ENCODE results near the gene MPPED1.

DNA sequence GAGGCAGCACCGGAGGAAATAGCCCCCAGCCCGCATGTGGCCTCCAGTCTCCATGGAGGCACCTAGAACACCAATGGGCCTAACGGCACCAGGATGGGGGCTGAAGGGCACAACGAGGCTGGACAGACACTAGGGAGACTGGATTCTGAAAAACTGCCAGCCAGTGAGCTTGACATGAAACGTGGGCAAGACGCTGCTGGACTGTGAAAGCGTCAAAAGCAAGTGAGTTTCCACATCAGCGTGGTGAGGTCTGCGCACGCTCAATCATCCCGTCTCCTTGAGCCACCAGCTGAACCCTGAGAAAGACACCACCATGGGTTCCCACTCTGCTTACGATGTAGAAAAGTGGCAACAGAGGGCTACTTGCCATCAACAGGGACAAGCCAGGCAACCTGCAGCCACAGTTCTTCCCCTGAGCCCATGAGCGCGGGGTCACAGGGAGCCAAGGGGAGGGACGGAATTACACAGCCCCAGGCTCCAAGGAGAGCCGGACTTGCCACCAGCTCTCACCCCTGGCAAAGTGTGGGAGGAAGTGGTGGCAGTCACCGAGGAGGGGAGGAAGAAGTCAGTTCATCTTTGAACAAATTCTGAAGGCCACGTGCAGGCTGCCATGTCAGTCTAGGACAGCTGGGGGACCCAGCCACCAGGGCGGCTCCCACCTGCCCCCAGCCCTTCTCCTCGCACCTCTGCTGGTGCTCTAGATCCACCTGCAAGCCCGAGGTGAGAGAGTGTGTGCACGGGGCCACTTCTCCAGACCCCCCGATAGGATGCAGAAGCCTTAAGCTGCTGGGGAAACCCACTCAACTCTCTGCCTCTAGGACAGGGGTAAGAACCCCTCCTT, 131.1 kb downstream of the MPPED1 start:
- TF ChIP-seq, protein P1, sequence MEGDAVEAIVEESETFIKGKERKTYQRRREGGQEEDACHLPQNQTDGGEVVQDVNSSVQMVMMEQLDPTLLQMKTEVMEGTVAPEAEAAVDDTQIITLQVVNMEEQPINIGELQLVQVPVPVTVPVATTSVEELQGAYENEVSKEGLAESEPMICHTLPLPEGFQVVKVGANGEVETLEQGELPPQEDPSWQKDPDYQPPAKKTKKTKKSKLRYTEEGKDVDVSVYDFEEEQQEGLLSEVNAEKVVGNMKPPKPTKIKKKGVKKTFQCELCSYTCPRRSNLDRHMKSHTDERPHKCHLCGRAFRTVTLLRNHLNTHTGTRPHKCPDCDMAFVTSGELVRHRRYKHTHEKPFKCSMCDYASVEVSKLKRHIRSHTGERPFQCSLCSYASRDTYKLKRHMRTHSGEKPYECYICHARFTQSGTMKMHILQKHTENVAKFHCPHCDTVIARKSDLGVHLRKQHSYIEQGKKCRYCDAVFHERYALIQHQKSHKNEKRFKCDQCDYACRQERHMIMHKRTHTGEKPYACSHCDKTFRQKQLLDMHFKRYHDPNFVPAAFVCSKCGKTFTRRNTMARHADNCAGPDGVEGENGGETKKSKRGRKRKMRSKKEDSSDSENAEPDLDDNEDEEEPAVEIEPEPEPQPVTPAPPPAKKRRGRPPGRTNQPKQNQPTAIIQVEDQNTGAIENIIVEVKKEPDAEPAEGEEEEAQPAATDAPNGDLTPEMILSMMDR (conservative IDR thresholded peaks at IDR 0.05; ENCODE audit: low read length): no peak
- TF ChIP-seq EZH2phosphoT487 (IDR thresholded peaks at IDR 0.05; ENCODE audit: borderline replicate concordance): no peak

All from Loucy (cell line).